Measurements from ENCODE around the gene MADD. TPM values are rescaled to one million over a fixed set of nuclear protein-coding genes. Genes with fewer than 3 reads are reported as not detected.
A peak's percentile ranks its signal among the peaks of the same experiment; 100 is the strongest.

MADD gene
- total RNA-seq, 1 donor from 2014 or later: 29.6 TPM

- Mint-ChIP-seq H3K9me3 (ENCODE audit: low read depth) (no peaks in the 10 kb centered on the region), H3K27me3 (ENCODE audit: low read depth) (no peaks in the 10 kb centered on the region), H3K27ac (ENCODE audit: unreplicated experiment) (no peak within 1 kb of the TSS), H3K4me3 (ENCODE audit: unreplicated experiment) (no peak within 1 kb of the TSS), H3K4me1 (ENCODE audit: low read depth) (peaks cover 6% of the 10 kb centered on the region), H3K36me3 (ENCODE audit: low read depth) (no peaks in the 10 kb centered on the region)
- no peak for TF ChIP-seq CTCF (IDR thresholded peaks at IDR 0.05)
- no peak for DNase-seq (ENCODE audit: low spot score)
These were observed 82.6 kb downstream of the MADD start, which contains the start of gene MYBPC3 for GRCh38 chr11:47352556-47352955. MYBPC3 (minus strand) TSS chr11:47352702; CDS start chr11:47352647, 55 bp downstream.

GRCh38 chr11:47353978-47354774, 84.2 kb downstream of the MADD start:
- Mint-ChIP-seq H3K27me3 (ENCODE audit: low read depth) (no peaks in the 10 kb centered on the region), H3K4me1 (ENCODE audit: low read depth) (peaks cover 6% of the 10 kb centered on the region), H3K36me3 (ENCODE audit: low read depth) (no peaks in the 10 kb centered on the region), H3K4me3 (ENCODE audit: unreplicated experiment) (peak overlapping the region; percentile 17), H3K27ac (ENCODE audit: unreplicated experiment) (no peak overlapping the region), H3K9me3 (ENCODE audit: low read depth) (no peaks in the 10 kb centered on the region)
- DNase-seq (ENCODE audit: low spot score): no peak
- TF ChIP-seq CTCF (IDR thresholded peaks at IDR 0.05): no peak

- Mint-ChIP-seq H3K36me3 (ENCODE audit: low read depth) (no peaks in the 10 kb centered on the region), H3K27me3 (ENCODE audit: low read depth) (no peaks in the 10 kb centered on the region), H3K4me3 (ENCODE audit: unreplicated experiment) (peak overlapping the region; percentile 64), H3K9me3 (ENCODE audit: low read depth) (no peaks in the 10 kb centered on the region), H3K4me1 (ENCODE audit: low read depth) (peaks cover 6% of the 10 kb centered on the region), H3K27ac (ENCODE audit: unreplicated experiment) (no peak overlapping the region)
- no peak for DNase-seq (ENCODE audit: low spot score)
- no peak for TF ChIP-seq CTCF (IDR thresholded peaks at IDR 0.05)
These were observed 85.0 kb downstream of the MADD start for GRCh38 chr11:47354913-47355282.

DNA sequence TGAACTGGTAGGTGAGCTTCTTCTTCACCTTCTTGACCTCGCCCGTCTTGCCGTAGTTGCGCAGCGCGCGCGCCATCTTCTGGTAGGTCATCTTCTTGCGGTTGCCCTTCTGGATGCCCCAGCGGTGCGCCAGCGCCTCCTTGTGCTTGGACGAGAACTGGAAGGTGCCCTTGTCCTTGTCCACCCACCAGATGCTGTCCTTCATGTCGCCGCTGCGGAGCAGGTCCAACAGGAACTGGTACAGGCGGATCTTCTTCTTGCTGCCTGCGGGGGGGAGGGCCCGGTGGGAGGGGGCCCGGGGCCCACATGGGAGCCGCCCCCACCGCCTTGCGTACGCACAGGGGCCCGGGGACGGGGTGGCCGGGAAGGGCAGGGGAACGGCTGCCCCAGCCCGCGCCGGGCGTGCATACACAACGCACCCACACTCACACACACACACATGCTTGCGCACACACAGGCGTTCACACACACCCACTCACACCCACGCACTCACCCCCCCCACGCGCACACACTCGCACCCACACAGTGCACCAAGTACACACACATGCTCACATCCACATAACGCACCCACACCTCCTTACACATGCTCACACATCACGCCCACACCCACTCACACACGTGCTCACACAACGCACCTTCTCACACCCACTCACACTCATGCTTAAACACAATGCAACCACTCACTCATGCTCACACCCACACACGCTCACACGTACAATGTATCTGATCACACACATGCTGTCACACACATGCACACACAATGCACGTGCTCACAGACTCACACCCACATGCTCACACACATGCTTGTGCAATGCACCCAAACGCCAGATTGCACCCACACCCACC, 85.6 kb downstream of the MADD start:
- H3K27ac Mint-ChIP-seq (ENCODE audit: unreplicated experiment): no peak overlapping the region
- no peaks in the 10 kb centered on the region for H3K9me3 Mint-ChIP-seq (ENCODE audit: low read depth)

More for the DNA sequence above, 85.6 kb downstream of the MADD start:
- TF ChIP-seq CTCF (IDR thresholded peaks at IDR 0.05): peak; percentile 98
- Mint-ChIP-seq H3K27me3 (ENCODE audit: low read depth) (no peaks in the 10 kb centered on the region), H3K36me3 (ENCODE audit: low read depth) (no peaks in the 10 kb centered on the region), H3K4me3 (ENCODE audit: unreplicated experiment) (peak overlapping the region; percentile 64), H3K4me1 (ENCODE audit: low read depth) (peaks cover 6% of the 10 kb centered on the region)
- DNase-seq (ENCODE audit: low spot score): no peak

All from chondrocyte (in vitro differentiated cells).